ENCODE results near the gene HEBP1. TPM values are rescaled to one million over a fixed set of nuclear protein-coding genes. Genes with fewer than 3 reads are reported as not detected.

HEBP1 gene
- total RNA-seq, 1 donor from 2014 or later = 7.4 TPM

- Mint-ChIP-seq H3K36me3 (no peaks in the 10 kb centered on the region), H3K27me3 (ENCODE audit: insufficient read depth, low read depth) (peaks cover 4% of the 10 kb centered on the region), H3K4me3 (no peak overlapping the region), H3K27ac (no peak overlapping the region), H3K9me3 (peaks cover 2% of the 10 kb centered on the region), H3K4me1 (no peaks in the 10 kb centered on the region)
- Histone ChIP-seq H3K79me2 (ENCODE audit: low read depth) (no peaks in the 10 kb centered on the region), H3K36me3 (no peaks in the 10 kb centered on the region), H4K20me1 (ENCODE audit: low read depth) (no peaks in the 10 kb centered on the region), H3K9me3 (ENCODE audit: low read depth) (no peaks in the 10 kb centered on the region), H3K4me3 (no peak overlapping the region), H3K4me1 (no peaks in the 10 kb centered on the region), H3K4me2 (no peak overlapping the region), H2AFZ (replicated peaks) (no peak overlapping the region), H3K9ac (no peak overlapping the region), H3F3A (ENCODE audit: low read depth) (no peaks in the 10 kb centered on the region), H3K27ac (no peak overlapping the region), H3K27me3 (no peaks in the 10 kb centered on the region)
- TF ChIP-seq EZH2phosphoT487 (IDR thresholded peaks at IDR 0.05) (no peak), EZH2 (IDR thresholded peaks at IDR 0.05) (no peak)
- TF ChIP-seq, protein P1, sequence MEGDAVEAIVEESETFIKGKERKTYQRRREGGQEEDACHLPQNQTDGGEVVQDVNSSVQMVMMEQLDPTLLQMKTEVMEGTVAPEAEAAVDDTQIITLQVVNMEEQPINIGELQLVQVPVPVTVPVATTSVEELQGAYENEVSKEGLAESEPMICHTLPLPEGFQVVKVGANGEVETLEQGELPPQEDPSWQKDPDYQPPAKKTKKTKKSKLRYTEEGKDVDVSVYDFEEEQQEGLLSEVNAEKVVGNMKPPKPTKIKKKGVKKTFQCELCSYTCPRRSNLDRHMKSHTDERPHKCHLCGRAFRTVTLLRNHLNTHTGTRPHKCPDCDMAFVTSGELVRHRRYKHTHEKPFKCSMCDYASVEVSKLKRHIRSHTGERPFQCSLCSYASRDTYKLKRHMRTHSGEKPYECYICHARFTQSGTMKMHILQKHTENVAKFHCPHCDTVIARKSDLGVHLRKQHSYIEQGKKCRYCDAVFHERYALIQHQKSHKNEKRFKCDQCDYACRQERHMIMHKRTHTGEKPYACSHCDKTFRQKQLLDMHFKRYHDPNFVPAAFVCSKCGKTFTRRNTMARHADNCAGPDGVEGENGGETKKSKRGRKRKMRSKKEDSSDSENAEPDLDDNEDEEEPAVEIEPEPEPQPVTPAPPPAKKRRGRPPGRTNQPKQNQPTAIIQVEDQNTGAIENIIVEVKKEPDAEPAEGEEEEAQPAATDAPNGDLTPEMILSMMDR (IDR thresholded peaks at IDR 0.05) = no peak
- no peak for DNase-seq (ENCODE audit: low spot score)
Measured at GRCh38 chr12:12946686-12947355, 53.2 kb downstream of the HEBP1 start.

DNA sequence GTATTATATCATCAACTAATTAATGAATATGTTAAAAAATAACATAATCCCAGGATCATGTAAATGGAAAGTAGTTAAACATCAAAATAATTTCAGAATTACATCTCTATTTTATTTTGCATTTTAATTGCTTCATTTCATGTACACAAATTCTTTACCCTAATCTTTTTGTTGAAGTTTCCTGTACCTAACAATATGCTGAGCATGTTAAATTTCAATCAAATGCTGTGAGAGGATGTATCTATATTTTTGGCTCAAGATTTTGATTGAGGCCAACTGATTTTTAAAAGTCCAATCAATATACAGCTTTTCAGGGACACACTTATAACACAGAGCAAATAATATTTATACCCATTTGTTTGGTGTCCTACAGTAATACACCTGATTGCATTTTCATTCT is 54.5 kb downstream of the HEBP1 start:
- H3K27ac Mint-ChIP-seq = no peak overlapping the region
- H3K9me3 Mint-ChIP-seq = peaks cover 2% of the 10 kb centered on the region
- H3K79me2 ChIP-seq (ENCODE audit: low read depth) = no peaks in the 10 kb centered on the region
- H3K4me1 Mint-ChIP-seq = no peaks in the 10 kb centered on the region
- H3K9me3 ChIP-seq (ENCODE audit: low read depth) = no peaks in the 10 kb centered on the region
- no peak overlapping the region for H2AFZ ChIP-seq (replicated peaks)
- H3K36me3 Mint-ChIP-seq = no peaks in the 10 kb centered on the region
- no peaks in the 10 kb centered on the region for H3K27me3 ChIP-seq
- H3K4me3 ChIP-seq = no peak overlapping the region
- H3K27ac ChIP-seq = no peak overlapping the region
- no peaks in the 10 kb centered on the region for H3K36me3 ChIP-seq
- no peak overlapping the region for H3K9ac ChIP-seq
- no peaks in the 10 kb centered on the region for H3K4me1 ChIP-seq
- H3K4me2 ChIP-seq = no peak overlapping the region
- DNase-seq (ENCODE audit: low spot score) = no peak
- H3K27me3 Mint-ChIP-seq (ENCODE audit: insufficient read depth, low read depth) = peaks cover 3% of the 10 kb centered on the region
- TF ChIP-seq, protein P1 (IDR thresholded peaks at IDR 0.05) = no peak
- TF ChIP-seq EZH2 (IDR thresholded peaks at IDR 0.05) (no peak), EZH2phosphoT487 (IDR thresholded peaks at IDR 0.05) (no peak)
- no peaks in the 10 kb centered on the region for H3F3A ChIP-seq (ENCODE audit: low read depth)
- H4K20me1 ChIP-seq (ENCODE audit: low read depth) = no peaks in the 10 kb centered on the region
- H3K4me3 Mint-ChIP-seq = no peak overlapping the region

DNA sequence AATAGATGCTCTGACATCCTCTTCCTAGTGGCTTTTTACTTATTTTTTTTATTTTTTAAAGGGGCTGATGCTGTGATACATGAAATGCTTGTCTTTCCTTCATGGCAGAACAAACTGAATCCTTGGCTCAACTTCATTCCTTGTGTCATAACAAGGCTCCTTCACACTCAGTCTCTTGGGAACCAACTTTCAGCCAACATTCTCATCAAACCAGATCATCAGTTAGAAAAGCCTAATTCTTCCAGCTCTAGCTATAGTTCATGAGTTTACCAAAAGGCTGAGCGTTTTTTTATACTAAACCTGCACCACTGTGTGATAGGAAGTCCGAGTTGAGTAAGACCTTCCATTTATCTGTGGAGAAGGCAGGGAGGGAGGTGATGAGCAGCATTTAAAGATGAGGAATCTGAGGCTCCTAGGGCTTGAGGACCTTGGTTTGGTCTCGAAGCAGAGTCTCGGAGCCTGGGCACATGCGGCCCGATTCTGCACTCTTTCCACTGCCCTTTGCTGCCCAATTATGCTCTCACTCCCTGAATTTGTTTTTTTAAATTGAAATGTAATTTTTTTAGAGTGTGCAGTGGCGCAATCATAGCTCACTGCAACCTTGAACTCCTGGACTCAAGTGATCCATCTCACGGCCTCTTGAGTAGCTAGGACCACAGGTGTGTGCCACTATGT is 56.3 kb downstream of the HEBP1 start:
- H3K27me3 Mint-ChIP-seq (ENCODE audit: insufficient read depth, low read depth) = peaks cover 3% of the 10 kb centered on the region
- no peak overlapping the region for H3K4me3 Mint-ChIP-seq
- no peaks in the 10 kb centered on the region for H3K4me1 Mint-ChIP-seq
- TF ChIP-seq, protein P1 (IDR thresholded peaks at IDR 0.05) = no peak
- no peak for TF ChIP-seq EZH2 (IDR thresholded peaks at IDR 0.05)
- no peak for TF ChIP-seq EZH2phosphoT487 (IDR thresholded peaks at IDR 0.05)
- Histone ChIP-seq H3K27me3 (no peaks in the 10 kb centered on the region), H3K9ac (no peak overlapping the region), H3K36me3 (no peaks in the 10 kb centered on the region), H3K79me2 (ENCODE audit: low read depth) (no peaks in the 10 kb centered on the region), H3K4me2 (no peak overlapping the region), H3K4me3 (no peak overlapping the region), H4K20me1 (ENCODE audit: low read depth) (no peaks in the 10 kb centered on the region), H3F3A (ENCODE audit: low read depth) (no peaks in the 10 kb centered on the region), H3K4me1 (no peaks in the 10 kb centered on the region), H3K27ac (no peak overlapping the region), H2AFZ (replicated peaks) (no peak overlapping the region), H3K9me3 (ENCODE audit: low read depth) (no peaks in the 10 kb centered on the region)
- no peak overlapping the region for H3K27ac Mint-ChIP-seq
- no peak for DNase-seq (ENCODE audit: low spot score)
- H3K9me3 Mint-ChIP-seq = no peaks in the 10 kb centered on the region
- H3K36me3 Mint-ChIP-seq = no peaks in the 10 kb centered on the region
